Activated naive CD8-positive, alpha-beta T cell treated with anti-CD3 and anti-CD28 coated beads, Interleukin-2, amount 50 U/mL, for 24 hours (primary cell): ENCODE data around the gene RGS6.

Source experiments
- ATAC-seq: fragments of 150-1000 bp; cut with Tn5 transposase; one replicate; pipeline ENCODE4 v1.10.0; 2021
- DNase-seq: peaks from one replicate; pipeline ENCODE4 v3.0.0; 2021
- H3K27ac Mint-ChIP-seq: one replicate; pipeline ENCODE4 v1.8.0; 2021; ENCODE audit warnings: mild to moderate bottlenecking, mixed read lengths
- H3K27me3 Mint-ChIP-seq: one replicate; pipeline ENCODE4 v1.8.0; 2021; ENCODE audit warnings: mixed read lengths
- H3K36me3 Mint-ChIP-seq: one replicate; pipeline ENCODE4 v1.8.0; 2021; ENCODE audit warnings: low read depth, mixed read lengths
- H3K4me1 Mint-ChIP-seq: one replicate; pipeline ENCODE4 v1.8.0; 2021; ENCODE audit warnings: mixed read lengths
- H3K4me3 Mint-ChIP-seq: one replicate; pipeline ENCODE4 v1.8.0; 2021; ENCODE audit warnings: mild to moderate bottlenecking, moderate library complexity, mixed read lengths
- H3K9me3 Mint-ChIP-seq: one replicate; pipeline ENCODE4 v1.8.0; 2021; ENCODE audit warnings: mixed read lengths

RGS6 gene

DNA sequence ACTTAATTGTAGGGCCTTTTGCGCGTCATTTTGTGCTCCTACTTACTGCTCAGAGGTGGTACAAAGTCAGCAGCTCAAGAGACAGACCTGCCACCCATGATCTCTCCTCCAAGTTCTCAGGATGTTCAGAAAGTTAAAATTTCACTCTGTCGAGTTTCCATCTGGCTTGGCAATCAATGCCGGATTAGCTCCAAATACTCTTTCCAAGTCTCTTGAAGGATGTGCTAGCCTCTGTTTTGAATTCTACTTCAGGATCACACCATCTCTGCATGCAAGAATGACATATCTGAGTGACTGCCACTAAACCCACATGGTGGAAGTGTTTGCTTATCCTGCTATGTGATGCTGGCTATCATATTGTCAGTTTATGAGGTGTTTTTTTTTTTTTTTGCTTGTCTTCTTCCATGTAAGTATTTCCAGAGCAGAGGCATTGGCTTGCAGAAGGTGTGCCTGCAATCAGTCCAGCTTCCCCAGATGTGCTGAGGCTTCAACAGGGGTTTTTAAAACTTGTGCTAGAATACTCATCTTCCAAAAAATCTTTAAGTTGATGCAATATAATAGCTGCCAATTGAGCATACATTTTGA lies 125.6 kb downstream of the RGS6 start:
- Mint-ChIP-seq H3K4me3 (no peak overlapping the region), H3K27me3 (peaks cover 8% of the 10 kb centered on the region), H3K27ac (no peak overlapping the region), H3K36me3 (no peaks in the 10 kb centered on the region), H3K9me3 (no peaks in the 10 kb centered on the region), H3K4me1 (no peaks in the 10 kb centered on the region)
- DNase-seq: no peak
- ATAC-seq: no peak

DNA sequence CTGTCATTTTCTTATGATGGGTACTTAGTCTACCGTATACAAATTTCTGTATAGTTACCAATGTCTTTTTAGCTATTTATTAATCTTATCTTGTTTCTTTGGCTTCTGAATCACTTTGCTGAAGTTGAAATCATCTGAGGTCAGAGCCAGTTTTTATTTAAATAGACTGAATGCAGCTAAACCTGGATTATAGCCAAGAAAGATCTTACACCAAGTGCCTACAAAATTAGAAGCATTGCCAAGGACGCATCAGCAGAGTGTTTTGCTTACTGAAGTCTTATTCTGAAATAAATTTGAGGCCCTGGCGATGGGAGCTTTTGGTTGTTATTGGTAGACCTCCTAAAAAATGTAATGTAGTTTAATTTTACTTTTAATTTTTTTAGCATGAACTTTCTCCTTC lies 128.2 kb downstream of the RGS6 start:
- Mint-ChIP-seq H3K36me3 (no peaks in the 10 kb centered on the region), H3K9me3 (no peaks in the 10 kb centered on the region), H3K4me3 (no peak overlapping the region), H3K27ac (no peak overlapping the region), H3K4me1 (no peaks in the 10 kb centered on the region), H3K27me3 (no peaks in the 10 kb centered on the region)
- DNase-seq (no peak), ATAC-seq (no peak)

DNA sequence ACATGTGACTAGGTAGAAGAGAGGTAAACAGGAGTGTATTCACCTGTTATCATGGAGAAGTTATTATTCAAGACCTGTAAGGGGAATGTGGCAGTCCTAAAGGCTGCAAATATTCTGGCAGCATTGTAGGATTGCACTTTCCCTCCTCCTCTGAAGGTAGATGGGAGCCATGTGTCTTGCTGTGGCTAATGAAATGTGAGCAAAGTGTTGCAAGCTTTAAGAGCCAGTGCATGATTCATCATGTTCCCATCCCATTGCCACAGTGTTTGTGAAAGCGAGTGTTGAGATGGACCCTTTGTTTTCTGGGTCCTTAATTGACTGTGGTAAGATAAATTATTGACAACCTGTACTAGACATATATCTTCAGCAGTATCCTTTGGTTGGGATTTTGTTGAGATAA lies 128.7 kb downstream of the RGS6 start:
- Mint-ChIP-seq H3K4me3 (no peak overlapping the region), H3K27me3 (no peaks in the 10 kb centered on the region), H3K36me3 (no peaks in the 10 kb centered on the region), H3K27ac (no peak overlapping the region), H3K4me1 (no peaks in the 10 kb centered on the region), H3K9me3 (no peaks in the 10 kb centered on the region)
- no peak for DNase-seq
- ATAC-seq: no peak

DNA sequence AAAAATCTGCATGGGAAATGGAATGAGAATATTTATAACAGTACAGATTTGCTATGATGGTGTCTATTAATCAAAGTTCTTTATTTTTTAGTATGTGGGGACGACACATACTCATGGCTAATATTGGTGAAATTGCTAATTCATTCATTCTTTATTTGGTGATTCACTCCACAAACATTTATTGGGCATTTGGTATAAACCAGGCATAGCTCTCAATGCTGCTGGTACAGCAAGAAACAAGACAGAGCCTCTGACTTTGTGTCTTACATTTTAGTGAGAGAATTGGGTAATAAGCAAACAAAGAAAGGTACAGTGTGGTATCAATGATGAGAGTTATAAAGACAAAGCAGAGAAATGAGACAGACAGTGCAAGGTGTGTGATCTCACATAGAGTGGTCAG lies 129.5 kb downstream of the RGS6 start:
- no peaks in the 10 kb centered on the region for H3K9me3 Mint-ChIP-seq
- no peak overlapping the region for H3K27ac Mint-ChIP-seq
- ATAC-seq (no peak), DNase-seq (no peak)
- no peaks in the 10 kb centered on the region for H3K27me3 Mint-ChIP-seq
- no peaks in the 10 kb centered on the region for H3K36me3 Mint-ChIP-seq
- H3K4me1 Mint-ChIP-seq: no peaks in the 10 kb centered on the region
- H3K4me3 Mint-ChIP-seq: no peak overlapping the region

DNA sequence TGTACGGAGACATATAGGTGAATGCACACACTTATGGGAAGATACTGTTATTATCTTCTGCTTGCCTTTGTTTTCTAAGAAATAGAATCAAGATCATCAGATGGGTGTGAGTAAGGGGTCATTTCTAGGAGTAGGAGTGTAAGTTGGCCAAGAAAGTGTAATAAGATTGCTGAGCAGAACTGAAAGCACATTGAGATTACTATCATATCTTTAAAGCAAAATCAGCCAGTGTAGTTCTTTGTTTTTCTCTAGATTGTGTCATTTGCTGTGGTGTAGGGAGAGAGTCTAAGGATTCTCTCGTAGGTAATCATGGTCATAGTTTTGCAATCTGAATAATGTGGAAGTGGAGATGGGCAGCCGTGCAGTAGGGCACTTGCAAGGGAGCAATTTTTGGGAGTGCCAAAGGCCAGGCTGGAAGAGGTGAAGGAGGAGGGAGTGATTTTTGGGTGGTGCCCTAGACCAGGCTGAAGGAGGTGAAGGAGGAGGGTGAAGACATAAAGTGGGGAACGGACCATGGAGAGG lies 131.6 kb downstream of the RGS6 start:
- no peak for ATAC-seq
- H3K36me3 Mint-ChIP-seq: no peaks in the 10 kb centered on the region

DNA sequence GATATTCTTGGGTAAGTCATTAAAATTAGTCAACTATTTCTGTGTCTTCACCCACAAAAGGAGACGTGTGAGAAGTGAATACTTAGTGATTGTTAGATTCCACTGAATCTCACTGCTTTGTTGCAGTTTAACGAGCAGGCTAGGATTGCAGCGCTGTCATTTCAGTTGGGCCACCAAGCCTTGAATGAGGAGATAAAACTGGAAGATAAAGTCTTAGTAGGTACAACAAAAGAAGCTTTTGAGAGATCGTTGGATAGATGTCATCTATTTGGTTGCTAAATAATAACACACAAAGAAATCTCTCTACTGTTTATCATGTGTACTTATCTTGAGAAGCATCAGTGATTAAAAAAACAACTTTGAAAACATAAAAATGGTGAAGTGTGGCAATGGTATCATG lies 132.3 kb downstream of the RGS6 start:
- Mint-ChIP-seq H3K27ac (no peak overlapping the region), H3K36me3 (no peaks in the 10 kb centered on the region), H3K4me1 (no peaks in the 10 kb centered on the region), H3K9me3 (no peaks in the 10 kb centered on the region), H3K27me3 (no peaks in the 10 kb centered on the region), H3K4me3 (no peak overlapping the region)
- DNase-seq: no peak
- ATAC-seq: no peak

More for the DNA sequence above, 131.6 kb downstream of the RGS6 start:
- Mint-ChIP-seq H3K27me3 (no peaks in the 10 kb centered on the region), H3K9me3 (no peaks in the 10 kb centered on the region), H3K4me3 (no peak overlapping the region), H3K27ac (no peak overlapping the region), H3K4me1 (no peaks in the 10 kb centered on the region)
- no peak for DNase-seq

DNA sequence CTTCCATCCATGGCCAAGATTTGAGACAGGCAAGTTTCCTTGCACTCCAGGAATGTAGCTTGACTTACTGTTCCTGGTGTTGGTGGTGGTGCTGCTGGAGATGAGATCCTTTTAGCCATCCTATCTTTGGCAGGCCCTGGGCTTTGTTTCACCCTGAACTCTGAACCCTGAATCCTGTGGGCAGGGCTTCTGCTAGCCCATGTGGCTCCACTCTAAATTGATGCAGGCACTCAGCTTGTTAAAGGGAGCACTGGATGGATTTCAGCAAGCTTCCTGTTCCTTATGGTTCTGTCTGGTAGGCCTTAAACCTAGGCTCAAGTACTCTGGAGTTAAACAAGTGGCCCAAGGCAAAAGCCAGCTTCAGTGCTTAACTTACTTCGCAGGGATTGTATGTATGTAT lies 138.2 kb downstream of the RGS6 start:
- Mint-ChIP-seq H3K27me3 (no peaks in the 10 kb centered on the region), H3K36me3 (no peaks in the 10 kb centered on the region), H3K4me1 (no peaks in the 10 kb centered on the region), H3K4me3 (no peak overlapping the region), H3K27ac (no peak overlapping the region), H3K9me3 (no peaks in the 10 kb centered on the region)
- ATAC-seq (no peak), DNase-seq (no peak)

DNA sequence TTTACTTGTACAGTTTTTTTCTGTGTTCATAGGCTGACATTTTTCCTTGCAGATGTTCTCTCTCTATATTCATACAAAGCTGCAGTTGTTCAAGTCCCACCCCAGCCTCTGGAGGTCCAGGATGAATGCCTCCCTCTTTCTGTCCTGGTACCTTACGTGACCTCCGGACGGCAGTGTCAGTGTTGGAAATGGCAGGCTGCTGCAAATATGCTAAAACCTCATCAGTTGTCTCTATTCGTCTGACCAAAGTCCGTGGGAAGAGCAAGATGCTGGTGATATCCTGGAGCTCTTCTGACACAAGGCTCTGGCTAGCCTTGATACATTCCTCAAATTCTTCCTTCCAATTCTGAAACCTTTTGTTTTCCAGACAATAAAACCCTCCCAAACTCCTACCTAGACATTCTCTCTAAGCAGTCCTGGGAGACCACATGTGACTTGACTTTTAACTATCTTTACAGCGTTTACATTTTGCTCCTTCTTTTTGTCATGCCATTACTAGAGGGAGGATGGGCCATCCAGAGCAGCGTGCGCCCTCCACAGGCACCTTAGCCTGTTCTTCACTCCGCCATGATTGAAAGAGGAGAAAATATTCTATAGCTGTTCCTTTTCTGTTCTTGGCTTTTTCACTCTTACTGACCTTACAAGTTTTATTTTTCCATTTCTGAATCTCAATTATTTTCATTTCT lies 143.6 kb downstream of the RGS6 start:
- Mint-ChIP-seq H3K4me3 (no peak overlapping the region), H3K27ac (no peak overlapping the region), H3K9me3 (no peaks in the 10 kb centered on the region), H3K27me3 (no peaks in the 10 kb centered on the region), H3K36me3 (no peaks in the 10 kb centered on the region), H3K4me1 (no peaks in the 10 kb centered on the region)
- ATAC-seq (no peak), DNase-seq (no peak)

DNA sequence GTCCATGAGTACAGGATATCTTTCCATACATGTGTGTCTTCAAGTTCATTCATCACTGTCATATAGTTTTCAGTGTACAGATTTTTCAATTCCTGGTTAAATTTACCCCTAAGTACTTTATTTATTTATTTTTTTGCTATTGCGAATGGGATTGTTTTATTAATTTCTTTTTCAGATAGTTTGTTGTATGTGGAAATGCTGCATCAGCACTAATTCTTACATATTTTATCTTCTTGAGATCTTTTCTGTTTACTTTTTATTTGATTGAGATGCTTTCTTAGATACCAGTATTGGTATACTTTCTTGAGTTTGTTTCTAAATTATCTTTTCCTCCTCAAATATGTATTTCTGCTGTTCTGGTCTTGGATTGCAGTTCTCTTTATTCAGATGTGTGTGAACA lies 148.9 kb downstream of the RGS6 start:
- H3K4me3 Mint-ChIP-seq: no peak overlapping the region
- H3K9me3 Mint-ChIP-seq: no peaks in the 10 kb centered on the region
- DNase-seq (no peak), ATAC-seq (no peak)
- H3K4me1 Mint-ChIP-seq: no peaks in the 10 kb centered on the region
- H3K27me3 Mint-ChIP-seq: peaks cover 8% of the 10 kb centered on the region
- no peaks in the 10 kb centered on the region for H3K36me3 Mint-ChIP-seq
- H3K27ac Mint-ChIP-seq: no peak overlapping the region

DNA sequence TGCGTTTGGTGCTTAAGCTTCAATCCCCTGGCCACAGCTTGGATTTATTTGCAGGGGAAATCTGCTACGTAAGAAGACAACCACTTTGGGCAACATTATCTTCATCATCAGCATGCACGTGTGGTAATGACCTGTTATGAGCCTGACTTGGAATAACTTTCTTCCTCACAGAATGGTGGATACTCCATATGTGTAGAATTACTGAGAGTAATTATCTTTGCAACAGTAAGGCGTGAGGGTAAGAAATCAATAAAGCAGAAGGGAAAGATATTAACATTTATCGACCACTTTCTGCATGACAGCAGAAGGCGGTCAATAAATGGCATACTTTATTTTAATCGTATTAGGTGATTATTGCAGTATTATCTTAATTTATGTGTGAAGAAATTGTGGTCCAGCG lies 152.7 kb downstream of the RGS6 start:
- Mint-ChIP-seq H3K27ac (no peak overlapping the region), H3K4me3 (no peak overlapping the region), H3K9me3 (no peaks in the 10 kb centered on the region), H3K36me3 (no peaks in the 10 kb centered on the region), H3K27me3 (peaks cover 8% of the 10 kb centered on the region), H3K4me1 (no peaks in the 10 kb centered on the region)
- no peak for DNase-seq
- ATAC-seq: no peak

DNA sequence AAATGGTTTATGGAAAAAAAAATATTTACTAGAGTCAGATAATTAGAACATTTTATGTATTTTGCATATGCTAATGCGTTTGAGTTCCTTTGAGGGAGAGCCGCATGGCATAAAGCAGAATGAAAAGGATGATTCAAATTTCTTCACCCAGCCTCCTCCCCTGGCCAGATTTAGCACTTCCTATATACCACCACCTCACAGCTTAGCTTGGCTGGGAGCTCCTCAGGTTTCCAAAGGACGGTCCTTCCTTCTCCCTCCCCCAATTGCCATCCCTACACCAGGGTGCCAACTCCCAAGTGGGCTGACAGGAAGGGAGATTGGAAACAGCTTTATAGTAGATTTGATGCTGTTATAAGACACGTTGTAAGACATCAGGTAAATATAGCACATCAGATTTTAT lies 157.4 kb downstream of the RGS6 start:
- H3K27ac Mint-ChIP-seq: no peak overlapping the region
- ATAC-seq: no peak
- H3K36me3 Mint-ChIP-seq: no peaks in the 10 kb centered on the region
- H3K4me3 Mint-ChIP-seq: no peak overlapping the region
- H3K27me3 Mint-ChIP-seq: peaks cover 11% of the 10 kb centered on the region
- H3K4me1 Mint-ChIP-seq: no peaks in the 10 kb centered on the region
- DNase-seq: no peak
- H3K9me3 Mint-ChIP-seq: no peaks in the 10 kb centered on the region

DNA sequence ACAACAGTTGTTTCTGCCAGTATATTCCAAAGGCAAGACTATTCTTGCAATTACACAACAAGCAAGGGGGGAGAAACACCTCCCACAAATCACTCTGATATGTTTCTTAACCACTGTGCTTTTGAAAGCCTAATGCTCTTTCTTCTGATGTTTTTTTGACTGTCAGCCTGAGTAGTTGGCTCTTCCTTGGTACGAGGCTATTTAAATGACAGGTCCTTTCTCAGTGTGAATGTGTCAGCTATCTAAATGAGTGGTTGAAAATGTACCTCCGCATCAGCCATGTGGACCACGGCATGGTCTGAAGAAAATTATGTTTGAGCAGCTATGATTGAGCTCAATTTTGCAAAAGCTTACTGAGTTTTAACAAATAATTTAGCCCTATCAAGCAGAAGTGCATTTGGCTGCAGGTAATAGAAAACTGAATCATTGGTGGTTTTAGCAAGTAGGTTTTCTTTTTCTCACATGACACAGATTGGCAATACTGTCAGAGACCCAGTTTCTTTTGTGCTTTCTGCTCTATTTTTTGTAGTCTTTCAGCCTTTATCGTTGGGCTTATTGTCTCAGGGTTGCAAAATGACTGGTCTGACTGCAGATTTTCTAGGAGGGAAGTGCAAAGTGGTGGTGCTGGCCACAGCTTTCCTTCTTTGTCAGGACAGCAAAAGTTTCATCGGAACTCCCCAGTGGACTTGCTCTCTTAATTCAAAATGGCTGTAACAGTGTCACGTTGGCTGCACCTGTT lies 162.8 kb downstream of the RGS6 start:
- Mint-ChIP-seq H3K4me3 (no peak overlapping the region), H3K36me3 (no peaks in the 10 kb centered on the region), H3K9me3 (no peaks in the 10 kb centered on the region), H3K27ac (no peak overlapping the region), H3K4me1 (no peaks in the 10 kb centered on the region), H3K27me3 (peaks cover 22% of the 10 kb centered on the region)
- no peak for ATAC-seq
- DNase-seq: no peak

DNA sequence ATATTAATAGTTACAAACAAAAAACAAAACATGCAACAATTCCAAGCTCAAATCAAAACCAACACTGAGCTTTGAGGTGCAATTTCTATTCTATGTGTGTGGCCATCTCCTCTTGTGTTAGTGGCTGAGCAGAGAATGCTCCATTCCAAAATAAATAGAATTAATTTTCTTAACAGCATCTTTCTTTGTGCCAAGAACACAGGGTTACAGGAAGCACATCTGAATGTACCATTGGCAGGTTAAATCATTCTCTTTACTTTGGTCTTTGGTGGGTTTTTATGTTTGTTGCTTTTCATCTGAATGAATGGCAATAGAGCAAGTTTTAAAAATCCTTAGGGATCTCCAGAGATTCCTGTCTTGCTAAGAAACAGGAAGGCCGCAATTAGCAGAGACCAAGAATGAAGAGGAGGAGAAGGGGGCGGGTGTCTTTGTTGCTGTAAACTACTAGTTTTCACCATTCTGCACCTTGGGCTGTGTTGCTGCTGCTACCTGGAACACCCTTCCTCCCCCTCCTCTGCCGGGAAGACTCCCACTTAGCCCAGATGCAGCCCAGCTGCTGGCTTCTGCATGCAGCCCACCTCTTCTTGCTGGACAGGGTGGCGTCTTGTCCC lies 165.0 kb downstream of the RGS6 start:
- Mint-ChIP-seq H3K9me3 (no peaks in the 10 kb centered on the region), H3K27me3 (peaks cover 20% of the 10 kb centered on the region)
- no peak for ATAC-seq

DNA sequence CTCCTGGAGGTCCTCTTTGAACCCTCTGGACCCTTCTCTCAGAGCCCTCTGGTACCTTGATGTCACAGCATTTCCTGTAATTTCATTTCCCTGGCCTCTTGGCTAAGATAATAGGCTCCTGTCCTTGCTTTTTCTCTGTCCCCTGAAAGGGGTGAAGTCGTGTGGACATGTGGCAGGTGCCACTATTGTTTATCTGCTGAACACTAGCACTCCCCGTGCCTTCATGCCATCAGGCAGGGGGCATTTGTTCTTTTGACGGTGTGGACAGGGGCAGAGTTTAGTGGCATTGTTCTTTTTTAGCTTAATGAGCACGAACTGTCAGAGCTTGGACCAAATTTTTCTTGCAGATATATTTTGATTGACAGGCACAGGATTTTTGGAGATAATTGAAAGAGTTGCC lies 166.0 kb downstream of the RGS6 start:
- H3K27ac Mint-ChIP-seq: no peak overlapping the region
- H3K9me3 Mint-ChIP-seq: no peaks in the 10 kb centered on the region
- H3K4me3 Mint-ChIP-seq: no peak overlapping the region
- ATAC-seq: no peak
- no peaks in the 10 kb centered on the region for H3K4me1 Mint-ChIP-seq
- DNase-seq: no peak
- H3K27me3 Mint-ChIP-seq: peaks cover 20% of the 10 kb centered on the region
- no peaks in the 10 kb centered on the region for H3K36me3 Mint-ChIP-seq

More for the DNA sequence above, 165.0 kb downstream of the RGS6 start:
- Mint-ChIP-seq H3K4me1 (no peaks in the 10 kb centered on the region), H3K36me3 (no peaks in the 10 kb centered on the region), H3K27ac (no peak overlapping the region), H3K4me3 (no peak overlapping the region)
- no peak for DNase-seq

DNA sequence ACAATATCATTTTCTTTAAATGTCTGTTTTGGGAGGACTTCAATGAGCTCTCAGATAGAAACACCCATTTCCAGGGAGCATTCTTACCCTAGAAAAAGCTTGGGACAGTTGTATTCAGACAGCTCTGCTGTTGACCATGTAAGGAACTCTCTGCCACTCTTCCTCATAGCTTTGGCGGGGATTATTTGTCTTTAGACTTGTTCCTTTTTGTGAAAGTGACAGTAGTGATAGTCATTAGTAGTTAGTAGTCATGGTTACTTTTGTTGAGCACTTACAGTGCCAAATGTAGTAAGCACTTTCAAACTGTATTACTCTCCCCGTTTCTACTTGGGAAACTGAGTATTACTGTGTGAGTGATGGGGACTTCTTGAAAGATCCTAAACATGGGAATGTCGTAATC lies 167.3 kb downstream of the RGS6 start:
- peaks cover 17% of the 10 kb centered on the region for H3K27me3 Mint-ChIP-seq
- no peaks in the 10 kb centered on the region for H3K36me3 Mint-ChIP-seq
- H3K4me1 Mint-ChIP-seq: no peaks in the 10 kb centered on the region
- no peak overlapping the region for H3K27ac Mint-ChIP-seq
- H3K4me3 Mint-ChIP-seq: no peak overlapping the region
- no peak for ATAC-seq
- H3K9me3 Mint-ChIP-seq: no peaks in the 10 kb centered on the region
- no peak for DNase-seq
